Activated CD4-positive, CD25-positive, alpha-beta regulatory T cell treated with anti-CD3 and anti-CD28 coated beads, Interleukin-2, amount 50 U/mL, for 16 hours (primary cell): ENCODE measurements around the gene RMDN2.

Source experiments
- DNase-seq: peaks from one replicate; pipeline ENCODE4 v3.0.0-alpha.2; 2020; ENCODE audit warnings: low read depth, low spot score

The RMDN2 gene

GRCh38 chr2:38039121-38039910, 114.2 kb downstream of the RMDN2 start:
- DNase-seq, result no peak

GRCh38 chr2:38045811-38046210, 120.7 kb downstream of the RMDN2 start:
- DNase-seq, result no peak

GRCh38 chr2:38056216-38056615, 131.1 kb downstream of the RMDN2 start:
- no peak for DNase-seq

GRCh38 chr2:38057651-38058410, 132.7 kb downstream of the RMDN2 start:
- no peak for DNase-seq

- no peak for DNase-seq
These were observed 135.3 kb downstream of the RMDN2 start for GRCh38 chr2:38060236-38061018.

- no peak for DNase-seq
These were observed 139.9 kb downstream of the RMDN2 start for GRCh38 chr2:38064801-38065501.

- DNase-seq, result no peak
These were observed 140.5 kb downstream of the RMDN2 start for GRCh38 chr2:38065502-38066135.

- DNase-seq, result no peak
These were observed 141.5 kb downstream of the RMDN2 start for GRCh38 chr2:38066421-38067115.
